Naive B cell (primary cell): Measurements from ENCODE around the gene NOP9. TPM values are rescaled to one million over a fixed set of nuclear protein-coding genes. Genes with fewer than 3 reads are reported as not detected.
A peak's percentile ranks its signal among the peaks of the same experiment; 100 is the strongest.

ENCODE experiments used
- ATAC-seq, 2 donors: fragments of 150-1000 bp; cut with Tn5 transposase; 2 replicates each; pipeline ENCODE4 v1.10.0; 2021; ENCODE audit warnings: low read depth in 2 of 2, mild to moderate bottlenecking in 2 of 2, moderate library complexity in 2 of 2
- DNase-seq: peaks from one replicate; pipeline ENCODE4 v3.0.0; 2022
- H3K27ac Mint-ChIP-seq, 6 donors: one replicate each; pipeline ENCODE4 v1.8.0; 2020 to 2022; ENCODE audit warnings: mild to moderate bottlenecking in 6 of 6, mixed read lengths in 6 of 6, moderate library complexity in 5 of 6, inconsistent platforms in 2 of 6
- H3K27me3 Mint-ChIP-seq, 3 donors: one replicate each; pipeline ENCODE4 v1.8.0; 2021 to 2022; ENCODE audit warnings: mixed read lengths in 3 of 3, mild to moderate bottlenecking in 1 of 3
- H3K36me3 Mint-ChIP-seq, 2 donors: one replicate each; pipeline ENCODE4 v1.8.0; 2020 to 2022; ENCODE audit warnings: mixed read lengths in 2 of 2, inconsistent platforms in 1 of 2, mild to moderate bottlenecking in 1 of 2
- H3K4me1 Mint-ChIP-seq, 3 donors: one replicate each; pipeline ENCODE4 v1.8.0; 2020 to 2022; ENCODE audit warnings: mixed read lengths in 3 of 3, inconsistent platforms in 1 of 3, mild to moderate bottlenecking in 1 of 3, moderate library complexity in 1 of 3
- H3K4me3 Mint-ChIP-seq, 8 donors: one replicate each; pipeline ENCODE4 v1.8.0; 2020 to 2022; ENCODE audit warnings: mild to moderate bottlenecking in 8 of 8, mixed read lengths in 8 of 8, moderate library complexity in 8 of 8, inconsistent platforms in 2 of 8
- H3K9me3 Mint-ChIP-seq, 7 donors: one replicate each; pipeline ENCODE4 v1.8.0; 2020 to 2022; ENCODE audit warnings: mixed read lengths in 7 of 7, mild to moderate bottlenecking in 5 of 7, inconsistent platforms in 2 of 7, moderate library complexity in 1 of 7
- polyA plus RNA-seq, 6 donors: library from polyadenylated mRNA; unstranded; fragments of 300-500 nt; fragmentation: Illumina TruSeq; gene quantifications; one replicate each; pipeline ENCODE4 v1.2.3, GENCODE V29; 2021; ENCODE audit warnings: low read depth in 6 of 6

NOP9 gene
- polyA plus RNA-seq, 6 donors from 2014 or later = 0.83 to 2.4 (median 1.3) TPM

DNA sequence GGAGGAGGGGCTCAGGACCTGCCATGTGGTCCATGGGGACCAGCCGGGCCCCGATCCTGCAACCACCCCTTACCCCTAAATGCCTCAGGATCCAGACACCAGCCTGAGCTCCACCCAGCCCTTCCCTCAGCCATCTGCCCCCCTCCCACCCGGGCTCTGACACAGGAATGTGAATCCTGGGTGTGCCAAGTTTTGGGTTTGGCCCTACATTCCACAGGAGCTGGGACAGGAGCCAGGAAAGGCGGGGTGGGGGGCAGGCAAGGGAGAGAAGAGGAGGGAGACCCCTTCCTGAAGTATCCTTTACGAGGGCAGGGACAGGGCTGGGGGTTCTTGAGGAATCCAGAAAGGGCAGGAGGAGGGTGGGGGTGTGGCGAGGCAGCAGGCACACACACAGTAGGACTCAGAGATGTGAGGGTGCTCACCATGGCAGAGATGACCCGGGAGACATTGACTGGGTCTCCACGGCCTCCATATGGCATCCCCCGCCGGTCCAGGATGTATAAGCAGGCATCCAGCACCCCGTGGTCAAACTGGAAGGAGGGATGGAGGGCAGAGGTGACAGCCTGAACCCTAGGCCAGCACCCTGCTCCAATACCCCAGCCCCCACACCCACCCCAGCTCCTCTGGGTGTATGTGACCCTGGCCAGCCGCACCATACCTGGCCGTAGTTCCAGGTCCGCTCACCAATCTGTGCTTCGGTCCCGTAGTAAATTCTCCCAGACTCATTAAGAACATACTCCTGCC is 40.2 kb upstream of the NOP9 start:
- Mint-ChIP-seq H3K27me3 (no peaks in the 10 kb centered on the region), H3K4me1 (no peaks in the 10 kb centered on the region), H3K4me3 (peak overlapping the region in 1 of 8 donors; percentile 21), H3K36me3 (peaks cover 0 to 7% of the 10 kb centered on the region in 2 donors), H3K27ac (peak overlapping the region in 1 of 6 donors; percentile 75), H3K9me3 (no peaks in the 10 kb centered on the region)
- ATAC-seq (no peak), DNase-seq (no peak)

DNA sequence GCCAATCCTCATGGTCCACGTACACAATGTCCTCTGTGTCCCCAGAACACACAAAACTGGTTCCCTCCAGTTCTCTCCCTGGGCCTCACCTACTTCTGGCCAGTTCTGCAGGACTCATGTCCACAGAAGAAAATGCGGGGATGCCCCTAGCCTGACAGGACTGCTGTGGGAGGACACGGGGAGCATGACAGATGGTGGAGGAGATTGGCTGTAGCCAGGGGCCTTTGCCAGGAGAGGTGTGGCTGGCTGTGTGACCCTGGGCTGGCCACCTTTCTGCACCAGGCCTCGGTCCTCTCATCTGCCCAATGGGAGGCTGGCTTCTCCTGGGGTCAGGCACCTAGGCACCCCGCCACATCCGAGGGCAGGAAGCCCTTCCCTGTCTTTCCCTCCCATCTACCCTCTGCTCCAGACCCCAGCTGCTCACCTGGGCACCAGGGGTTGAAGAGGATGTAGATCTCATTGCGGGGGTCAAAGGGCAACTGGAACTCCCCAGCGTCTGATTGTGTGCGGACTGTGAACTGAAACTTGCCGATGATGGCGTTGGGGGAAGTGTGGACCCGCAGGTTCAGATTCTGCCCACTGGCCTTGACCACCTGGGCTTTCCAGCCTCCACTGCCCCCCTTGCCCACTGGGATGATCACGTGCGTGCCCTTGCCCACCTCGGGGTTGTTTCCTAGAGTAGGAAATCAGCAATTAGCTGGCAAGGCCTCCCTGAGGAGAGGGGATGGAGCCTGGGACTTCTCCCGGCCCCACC is 39.4 kb upstream of the NOP9 start:
- ATAC-seq (no peak), DNase-seq (no peak)
- no peaks in the 10 kb centered on the region for H3K4me1 Mint-ChIP-seq
- no peak overlapping the region for H3K4me3 Mint-ChIP-seq
- peaks cover 0 to 7% of the 10 kb centered on the region in 2 donors for H3K36me3 Mint-ChIP-seq
- no peaks in the 10 kb centered on the region for H3K9me3 Mint-ChIP-seq
- no peaks in the 10 kb centered on the region for H3K27me3 Mint-ChIP-seq
- peak overlapping the region in 2 of 6 donors; percentile 12 to 75 for H3K27ac Mint-ChIP-seq

DNA sequence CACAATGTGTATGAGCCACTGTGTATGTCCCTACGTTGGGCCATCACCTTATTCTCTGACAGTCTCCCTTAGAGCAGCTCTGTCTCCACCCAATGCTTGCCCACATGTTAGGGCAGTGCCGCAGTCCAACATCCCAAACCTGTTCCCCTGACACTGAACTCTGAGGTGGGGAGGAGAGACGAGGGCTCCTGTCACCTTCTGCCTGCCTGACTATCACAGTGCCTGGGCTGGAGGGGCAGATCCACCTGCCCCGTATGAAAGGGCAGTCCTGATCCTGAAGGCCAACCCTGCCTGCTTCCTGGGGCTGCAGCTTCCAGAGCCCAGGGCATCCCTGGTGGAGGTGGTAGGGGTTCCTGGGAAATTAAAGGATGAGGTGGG is 38.9 kb upstream of the NOP9 start:
- ATAC-seq (no peak), DNase-seq (no peak)
- Mint-ChIP-seq H3K36me3 (peaks cover 0 to 7% of the 10 kb centered on the region in 2 donors), H3K27ac (peak overlapping the region in 1 of 6 donors; percentile 12), H3K9me3 (no peaks in the 10 kb centered on the region), H3K4me1 (no peaks in the 10 kb centered on the region), H3K27me3 (no peaks in the 10 kb centered on the region), H3K4me3 (no peak overlapping the region)

DNA sequence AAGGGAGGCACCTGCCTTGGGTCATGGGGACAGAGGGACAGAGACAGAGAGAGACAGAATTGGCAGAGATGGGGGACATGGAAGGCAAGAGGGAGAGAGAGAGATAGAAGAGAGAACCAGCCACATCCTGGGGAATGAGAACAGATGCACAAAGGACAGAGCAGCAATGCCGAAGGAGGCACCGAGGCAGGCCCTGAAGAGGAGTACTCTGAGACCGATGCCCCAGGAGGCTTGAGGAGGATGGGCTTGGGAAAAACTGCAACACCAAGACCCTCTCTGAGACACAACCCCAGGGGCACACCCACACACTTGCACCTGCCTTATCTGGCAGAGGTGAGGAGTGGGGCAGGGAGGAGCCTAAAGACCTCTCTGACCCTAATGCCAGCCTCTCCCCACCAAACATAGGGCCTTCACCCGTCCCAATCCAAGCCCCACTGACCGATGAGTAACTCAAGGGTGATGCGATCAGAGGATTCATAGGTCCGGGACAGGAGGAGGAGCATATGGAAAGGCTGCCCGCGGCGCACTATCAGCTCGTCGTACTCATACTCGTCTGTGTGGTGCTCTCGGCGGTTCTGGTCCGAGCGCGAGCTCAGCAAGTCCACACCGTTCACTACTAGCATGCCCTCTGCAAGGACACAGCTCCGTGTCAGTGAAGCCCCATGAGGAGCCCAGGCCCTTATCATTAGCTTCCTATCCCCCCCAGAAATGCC is 38.2 kb upstream of the NOP9 start:
- peaks cover 0 to 4% (median 0%) of the 10 kb centered on the region in 3 donors for H3K4me1 Mint-ChIP-seq
- H3K36me3 Mint-ChIP-seq = peaks cover 0 to 10% of the 10 kb centered on the region in 2 donors
- no peak overlapping the region for H3K4me3 Mint-ChIP-seq
- H3K27ac Mint-ChIP-seq = peak overlapping the region in 4 of 6 donors; percentile 12 to 80 (median 60)
- DNase-seq (no peak), ATAC-seq (no peak)
- H3K27me3 Mint-ChIP-seq = no peaks in the 10 kb centered on the region
- H3K9me3 Mint-ChIP-seq = no peaks in the 10 kb centered on the region

DNA sequence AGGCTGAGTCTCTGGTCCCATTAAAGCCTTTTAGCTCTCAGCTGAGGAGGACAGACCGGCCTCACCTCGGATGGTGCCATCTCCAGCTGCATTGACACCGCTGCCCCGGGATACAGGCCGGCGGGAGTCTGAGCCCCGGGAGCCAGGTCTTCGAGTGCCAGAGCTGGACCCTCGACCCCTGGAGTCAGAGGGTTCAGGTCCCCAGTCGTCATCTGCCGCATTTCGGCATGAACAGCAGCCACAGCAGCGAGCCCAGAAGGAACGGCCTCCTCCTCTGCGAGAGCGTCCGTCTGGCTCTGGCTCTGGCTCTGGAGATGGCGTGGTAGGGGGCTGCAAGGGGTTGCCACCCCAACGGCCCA is 37.7 kb upstream of the NOP9 start:
- DNase-seq (no peak), ATAC-seq (no peak)
- H3K9me3 Mint-ChIP-seq = no peaks in the 10 kb centered on the region
- peak overlapping the region in 1 of 6 donors; percentile 49 for H3K27ac Mint-ChIP-seq
- H3K27me3 Mint-ChIP-seq = no peaks in the 10 kb centered on the region
- no peak overlapping the region for H3K4me3 Mint-ChIP-seq
- peaks cover 3 to 16% of the 10 kb centered on the region in 2 donors for H3K36me3 Mint-ChIP-seq
- peaks cover 0 to 9% (median 3%) of the 10 kb centered on the region in 3 donors for H3K4me1 Mint-ChIP-seq

DNA sequence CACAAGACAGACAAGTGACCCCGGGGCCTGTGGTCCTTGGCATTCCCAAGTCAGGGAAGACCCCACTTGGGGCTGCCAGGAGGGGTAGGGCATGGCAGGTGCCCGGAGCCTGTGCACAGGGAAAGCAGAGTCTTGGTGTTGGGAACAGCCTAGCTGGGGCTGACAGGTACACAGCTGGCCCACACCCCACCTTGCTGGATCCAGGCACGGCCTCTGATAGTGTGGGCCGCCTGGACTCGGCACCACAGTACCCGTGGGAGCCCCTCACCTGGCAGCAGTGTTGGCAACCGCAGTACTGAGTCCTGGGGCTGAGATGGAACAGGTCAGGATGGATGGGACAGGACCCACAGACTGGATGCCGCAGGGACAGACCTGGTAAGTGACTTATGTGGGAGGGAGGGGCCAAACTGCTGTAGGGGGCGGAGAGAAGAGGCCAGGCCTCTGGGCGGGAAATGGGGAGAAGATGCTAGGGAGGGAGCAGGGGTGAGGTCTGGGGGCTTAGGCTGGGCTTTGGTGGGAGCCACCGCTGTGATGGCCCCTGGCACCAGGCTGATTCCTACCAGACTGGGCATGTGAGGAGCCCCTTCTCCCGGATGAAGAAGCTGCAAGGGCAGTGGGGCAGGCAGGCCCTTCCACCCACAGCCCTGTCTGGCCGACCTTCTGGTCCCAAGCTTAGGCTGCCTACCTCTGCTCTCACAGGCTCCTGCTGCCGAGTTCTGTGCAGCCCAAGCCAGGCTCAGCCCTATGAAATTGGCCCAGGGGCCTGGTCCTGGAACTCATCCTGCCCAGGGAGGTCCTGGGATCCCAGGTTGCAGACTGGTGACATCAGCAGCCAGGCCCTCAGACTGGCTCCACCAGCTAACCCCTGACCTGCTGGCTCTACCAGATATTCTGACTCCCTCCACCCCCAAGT is 36.6 kb upstream of the NOP9 start, which contains the start of gene TGM1:
Gene TGM1 (minus strand): TSS at position 357 of the 913 bp plus-strand sequence. CDS start 825 bp downstream, outside the sequence.
- Mint-ChIP-seq H3K4me3 (no peak within 1 kb of the TSS), H3K27me3 (no peaks in the 10 kb centered on the region), H3K4me1 (peaks cover 0 to 14% (median 6%) of the 10 kb centered on the region in 3 donors), H3K27ac (peak within 1 kb of the TSS in 3 of 6 donors; percentile 50 to 86 (median 61)), H3K9me3 (no peaks in the 10 kb centered on the region), H3K36me3 (peaks cover 7 to 22% of the 10 kb centered on the region in 2 donors)
- no peak for DNase-seq
- no peak for ATAC-seq

DNA sequence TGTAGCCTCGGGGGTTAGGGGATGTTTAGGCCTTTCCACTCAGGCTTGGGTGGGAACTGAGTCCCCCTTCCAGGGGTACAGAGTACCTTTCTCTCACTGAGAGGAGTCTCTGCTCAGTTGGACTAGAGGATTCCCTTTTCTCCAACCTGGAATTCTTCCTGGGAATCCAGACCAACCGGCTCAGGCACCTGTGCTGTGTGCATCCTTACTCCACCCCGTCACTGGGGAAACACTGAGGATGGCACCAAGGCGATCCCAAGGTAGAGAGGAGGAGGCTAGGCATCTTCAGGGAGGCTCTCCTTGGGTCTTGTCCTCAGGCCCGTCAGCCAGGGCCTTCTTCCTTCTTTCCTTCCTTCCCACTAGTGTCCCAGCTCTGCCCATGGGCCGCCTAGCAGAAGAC is 35.8 kb upstream of the NOP9 start:
- H3K4me1 Mint-ChIP-seq = peaks cover 0 to 14% (median 9%) of the 10 kb centered on the region in 3 donors
- H3K36me3 Mint-ChIP-seq = peaks cover 7 to 22% of the 10 kb centered on the region in 2 donors
- H3K4me3 Mint-ChIP-seq = no peak overlapping the region
- H3K9me3 Mint-ChIP-seq = no peaks in the 10 kb centered on the region
- DNase-seq (no peak), ATAC-seq (no peak)
- H3K27me3 Mint-ChIP-seq = no peaks in the 10 kb centered on the region
- H3K27ac Mint-ChIP-seq = no peak overlapping the region

DNA sequence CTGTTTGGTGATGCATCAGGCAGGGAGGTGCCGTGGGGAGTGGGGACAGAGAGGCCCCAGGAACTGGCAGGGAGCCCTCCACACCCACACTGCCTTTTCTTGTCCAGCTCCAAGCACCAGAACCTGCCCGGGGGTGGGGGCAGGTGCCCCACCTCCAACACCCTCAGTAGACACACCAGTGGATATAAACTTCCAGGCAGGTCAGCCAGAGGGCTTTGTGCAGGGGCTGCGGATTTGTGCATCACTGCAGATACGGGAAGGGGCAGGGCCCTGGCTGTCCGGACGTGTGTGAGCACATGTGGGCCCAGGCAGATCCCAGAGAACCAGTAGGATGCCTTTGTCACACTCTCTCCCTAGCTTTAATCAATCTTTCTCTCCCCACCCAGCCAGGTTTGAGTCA is 35.4 kb upstream of the NOP9 start:
- H3K9me3 Mint-ChIP-seq = no peaks in the 10 kb centered on the region
- H3K27ac Mint-ChIP-seq = peak overlapping the region in 1 of 6 donors; percentile 84
- ATAC-seq (no peak), DNase-seq (no peak)
- peaks cover 0 to 14% (median 9%) of the 10 kb centered on the region in 3 donors for H3K4me1 Mint-ChIP-seq
- peaks cover 7 to 22% of the 10 kb centered on the region in 2 donors for H3K36me3 Mint-ChIP-seq
- no peak overlapping the region for H3K4me3 Mint-ChIP-seq
- no peaks in the 10 kb centered on the region for H3K27me3 Mint-ChIP-seq

DNA sequence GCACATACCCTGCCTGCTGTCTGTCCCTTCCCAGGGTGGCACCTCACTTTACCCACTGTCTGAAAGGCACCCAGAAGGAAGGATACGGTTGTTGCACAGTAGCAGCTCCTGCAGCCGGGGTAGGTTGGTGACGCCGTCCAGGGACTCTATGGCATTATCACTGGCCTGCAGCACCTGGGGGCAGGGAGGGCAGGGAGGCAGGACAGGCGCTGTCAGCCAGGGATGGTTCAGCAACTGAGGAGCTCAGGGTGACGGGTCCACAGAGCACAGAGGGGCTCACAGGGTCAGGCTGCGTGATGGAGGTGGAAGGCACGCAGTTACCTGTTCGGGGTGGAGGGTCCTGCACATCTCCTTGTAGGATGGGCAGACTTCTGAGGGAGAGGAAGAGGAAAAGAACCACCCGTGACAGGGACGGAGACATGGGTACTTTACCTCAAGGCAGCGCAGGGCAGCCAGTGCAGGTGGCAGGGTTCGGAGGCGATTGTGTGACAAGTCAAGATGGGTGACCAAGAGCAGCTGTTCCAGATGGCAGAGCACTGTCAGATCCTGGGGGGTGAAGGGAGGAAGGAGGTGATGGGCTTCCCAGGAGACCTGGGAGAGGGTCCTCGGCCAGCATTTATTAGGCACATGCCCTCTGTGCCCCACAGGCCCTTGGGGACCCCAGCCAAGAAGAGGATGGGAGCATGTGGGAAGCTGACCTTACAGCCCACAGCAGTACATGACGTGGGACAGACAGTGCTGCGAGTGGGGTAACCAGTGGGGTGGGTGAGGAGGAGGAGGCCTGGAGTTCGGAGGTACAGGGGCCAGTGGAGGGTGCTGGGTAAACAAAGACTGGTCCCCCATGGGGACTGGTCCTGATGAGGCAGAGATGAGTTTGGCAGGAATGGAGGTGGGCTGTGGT is 33.1 kb upstream of the NOP9 start:
- DNase-seq = no peak
- Mint-ChIP-seq H3K9me3 (no peaks in the 10 kb centered on the region), H3K36me3 (peaks cover 7 to 15% of the 10 kb centered on the region in 2 donors), H3K4me3 (peak overlapping the region in 1 of 8 donors; percentile 6), H3K27ac (peak overlapping the region in 3 of 6 donors; percentile 18 to 69 (median 69)), H3K27me3 (no peaks in the 10 kb centered on the region), H3K4me1 (peaks cover 6 to 22% (median 15%) of the 10 kb centered on the region in 3 donors)
- ATAC-seq = no peak

DNA sequence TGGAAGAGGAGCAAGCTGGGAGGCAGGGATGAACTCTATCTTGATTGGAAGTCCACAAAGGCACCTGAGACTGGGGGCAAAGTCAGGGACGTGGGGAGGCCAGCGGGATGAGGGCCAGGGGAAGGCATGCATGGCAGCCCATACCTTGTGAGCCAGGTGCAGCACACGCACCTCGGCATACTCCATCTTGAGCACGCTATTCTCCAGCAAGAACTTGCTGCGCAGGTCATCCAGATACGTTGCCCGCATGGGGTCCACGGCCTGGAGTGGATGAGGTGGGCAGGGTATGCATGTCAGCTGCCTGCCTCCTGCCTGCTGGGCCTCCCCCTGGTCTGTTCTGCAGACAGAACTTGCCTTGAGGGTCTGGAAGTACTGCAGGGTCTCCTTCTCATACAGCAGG is 32.1 kb upstream of the NOP9 start:
- peak overlapping the region in 1 of 6 donors; percentile 76 for H3K27ac Mint-ChIP-seq
- ATAC-seq = no peak
- no peak overlapping the region for H3K4me3 Mint-ChIP-seq

DNA sequence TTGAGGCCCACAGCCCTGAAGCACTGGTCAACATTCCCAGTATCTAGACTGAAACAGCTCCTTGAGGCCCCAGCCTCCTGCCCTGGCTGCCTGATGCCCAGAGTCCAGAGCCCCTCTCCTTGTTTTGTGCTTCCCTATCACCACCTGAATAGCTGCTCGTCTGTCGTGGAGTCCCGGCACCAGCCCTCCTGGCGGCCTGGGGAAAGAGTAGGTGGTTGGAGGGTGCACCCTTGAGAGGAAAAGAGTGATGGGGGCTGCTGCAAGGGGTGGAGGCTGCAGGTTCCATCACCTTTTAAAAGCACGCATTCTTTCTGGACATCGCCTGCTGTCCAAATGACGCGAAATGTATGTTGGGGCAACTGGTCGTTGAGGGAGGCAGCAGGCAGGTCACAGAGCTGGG is 31.4 kb upstream of the NOP9 start:
- no peaks in the 10 kb centered on the region for H3K27me3 Mint-ChIP-seq
- no peak overlapping the region for H3K27ac Mint-ChIP-seq
- DNase-seq (no peak), ATAC-seq (no peak)
- no peaks in the 10 kb centered on the region for H3K9me3 Mint-ChIP-seq
- H3K4me1 Mint-ChIP-seq = peaks cover 20 to 35% (median 29%) of the 10 kb centered on the region in 3 donors
- H3K4me3 Mint-ChIP-seq = no peak overlapping the region
- peaks cover 7 to 15% of the 10 kb centered on the region in 2 donors for H3K36me3 Mint-ChIP-seq

More for the DNA sequence above, 32.1 kb upstream of the NOP9 start:
- no peaks in the 10 kb centered on the region for H3K27me3 Mint-ChIP-seq
- H3K36me3 Mint-ChIP-seq = peaks cover 7 to 15% of the 10 kb centered on the region in 2 donors
- peaks cover 15 to 31% (median 24%) of the 10 kb centered on the region in 3 donors for H3K4me1 Mint-ChIP-seq
- H3K9me3 Mint-ChIP-seq = no peaks in the 10 kb centered on the region
- DNase-seq = no peak

DNA sequence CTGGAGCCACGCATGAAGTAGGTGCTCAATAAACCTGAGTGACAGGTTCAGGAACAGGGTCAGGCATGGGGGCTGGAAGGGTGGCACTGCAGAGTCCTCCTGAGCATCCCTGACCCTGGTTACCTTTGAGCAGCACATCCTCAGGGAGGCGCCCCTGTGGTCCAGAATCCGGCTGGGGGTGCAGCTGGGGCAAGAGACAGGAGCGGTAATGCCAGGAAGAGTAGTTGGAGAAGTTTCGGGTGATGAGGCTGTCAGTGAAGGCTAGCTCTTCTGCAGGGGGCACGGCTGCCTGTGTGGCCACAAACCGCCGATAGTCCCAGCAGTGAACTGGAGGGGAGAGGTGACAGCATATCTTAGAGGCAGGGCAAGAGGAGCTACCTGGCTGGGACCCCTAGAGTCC is 30.3 kb upstream of the NOP9 start:
- DNase-seq (no peak), ATAC-seq (no peak)
- no peaks in the 10 kb centered on the region for H3K27me3 Mint-ChIP-seq
- H3K27ac Mint-ChIP-seq = peak overlapping the region in 1 of 6 donors; percentile 57
- H3K36me3 Mint-ChIP-seq = peaks cover 7 to 15% of the 10 kb centered on the region in 2 donors
- peaks cover 26 to 45% (median 41%) of the 10 kb centered on the region in 3 donors for H3K4me1 Mint-ChIP-seq
- peak overlapping the region in 3 of 8 donors; percentile 2 to 68 (median 6) for H3K4me3 Mint-ChIP-seq
- H3K9me3 Mint-ChIP-seq = no peaks in the 10 kb centered on the region
